ENCODE results near the gene INPP5D.
"Not testable (repeated sequence)": the region's sequence is repeated elsewhere in the genome, so short reads cannot be mapped to it uniquely, and the experiment has no call there.

The INPP5D gene

GRCh38 chr2:233121856-233122255 is 61.7 kb downstream of the INPP5D start:
- no peak for DNase-seq

- no peak for DNase-seq
Measured at GRCh38 chr2:233122541-233122940, 62.4 kb downstream of the INPP5D start.

GRCh38 chr2:233123576-233123975 is 63.4 kb downstream of the INPP5D start:
- DNase-seq: not testable (repeated sequence)

GRCh38 chr2:233124421-233125080 is 64.4 kb downstream of the INPP5D start:
- DNase-seq: no peak

GRCh38 chr2:233125455-233126065 is 65.4 kb downstream of the INPP5D start:
- DNase-seq: no peak

- DNase-seq: no peak
Measured at GRCh38 chr2:233129351-233129978, 69.3 kb downstream of the INPP5D start.

GRCh38 chr2:233130024-233130423 is 69.9 kb downstream of the INPP5D start:
- no peak for DNase-seq

- DNase-seq: no peak
Measured at GRCh38 chr2:233130481-233131020, 70.4 kb downstream of the INPP5D start.

GRCh38 chr2:233131936-233132720 is 72.0 kb downstream of the INPP5D start:
- DNase-seq: no peak

- no peak for DNase-seq
Measured at GRCh38 chr2:233133239-233133638, 73.1 kb downstream of the INPP5D start.

- no peak for DNase-seq
Measured at GRCh38 chr2:233135421-233135820, 75.3 kb downstream of the INPP5D start.

GRCh38 chr2:233137040-233137439 is 76.9 kb downstream of the INPP5D start:
- no peak for DNase-seq

- no peak for DNase-seq
Measured at GRCh38 chr2:233140077-233140585, 80.0 kb downstream of the INPP5D start.

GRCh38 chr2:233140978-233141377 is 80.8 kb downstream of the INPP5D start:
- no peak for DNase-seq

GRCh38 chr2:233141901-233142300 is 81.8 kb downstream of the INPP5D start:
- DNase-seq: no peak

GRCh38 chr2:233142355-233142897 is 82.3 kb downstream of the INPP5D start:
- no peak for DNase-seq

GRCh38 chr2:233143700-233144331 is 83.7 kb downstream of the INPP5D start:
- DNase-seq: no peak

- no peak for DNase-seq
Measured at GRCh38 chr2:233145726-233146125, 85.6 kb downstream of the INPP5D start.

GRCh38 chr2:233146194-233146593 is 86.1 kb downstream of the INPP5D start:
- no peak for DNase-seq

- no peak for DNase-seq
Measured at GRCh38 chr2:233147136-233147828, 87.1 kb downstream of the INPP5D start.

- DNase-seq: no peak
Measured at GRCh38 chr2:233147829-233148167, 87.7 kb downstream of the INPP5D start.

- DNase-seq: no peak
Measured at GRCh38 chr2:233148354-233148753, 88.2 kb downstream of the INPP5D start.

All from NCI-H1092 (cell line).